SK-N-SH treated with all-trans-retinoic acid at 6 μM for 48 hours (cell line): ENCODE data around the gene PSMB1.

Source experiments
- ARNTL ChIP-seq: fragments of 450-650 bp; formaldehyde crosslinking; IDR thresholded peaks from 2 replicates; pipeline ENCODE4 v1.5.0; 2020; ENCODE audit warnings: low read depth, mild to moderate bottlenecking, moderate library complexity, borderline replicate concordance
- BACH2 ChIP-seq: fragments of 250-450 bp; sonication (Bioruptor Pico); IDR thresholded peaks from 2 replicates; pipeline ENCODE4 v1.9.0; 2021; ENCODE audit warnings: mild to moderate bottlenecking, borderline replicate concordance
- CSDC2 ChIP-seq: fragments of 250-450 bp; sonication (Bioruptor Pico); IDR thresholded peaks from 2 replicates; pipeline ENCODE4 v1.5.0; 2020; ENCODE audit warnings: mild to moderate bottlenecking, moderate library complexity
- ESRRG ChIP-seq: fragments of 250-450 bp; sonication (Bioruptor Pico); IDR thresholded peaks from 2 replicates; pipeline ENCODE4 v1.6.1; 2021; ENCODE audit warnings: mild to moderate bottlenecking
- GLIS3 ChIP-seq: fragments of 250-450 bp; sonication (Bioruptor Pico); IDR thresholded peaks from 2 replicates; pipeline ENCODE4 v1.5.0; 2020; ENCODE audit warnings: mild to moderate bottlenecking, moderate library complexity
- OSR1 ChIP-seq: fragments of 250-450 bp; sonication (Bioruptor Pico); IDR thresholded peaks from 2 replicates; pipeline ENCODE4 v1.8.0; 2022; ENCODE audit warnings: moderate library complexity, mild to moderate bottlenecking, inconsistent platforms
- PATZ1 ChIP-seq: fragments of 250-450 bp; sonication (Bioruptor Pico); IDR thresholded peaks from 2 replicates; pipeline ENCODE4 v1.8.0; 2020; ENCODE audit warnings: mild to moderate bottlenecking, moderate library complexity, borderline replicate concordance
- RARB ChIP-seq: fragments of 250-450 bp; sonication (Bioruptor Pico); IDR thresholded peaks from 2 replicates; pipeline ENCODE4 v1.8.0; 2021; ENCODE audit warnings: mild to moderate bottlenecking, moderate library complexity
- SNAI2 ChIP-seq: fragments of 250-450 bp; sonication (Bioruptor Pico); IDR thresholded peaks from 2 replicates; pipeline ENCODE4 v1.5.0; 2020; ENCODE audit warnings: mild to moderate bottlenecking, moderate library complexity
- ZC3H10 ChIP-seq: fragments of 250-450 bp; sonication (Bioruptor Pico); IDR thresholded peaks from 2 replicates; pipeline ENCODE4 v1.5.1; 2021; ENCODE audit warnings: mild to moderate bottlenecking, moderate library complexity
- ZFP30 ChIP-seq: fragments of 450-650 bp; formaldehyde crosslinking; IDR thresholded peaks from 2 replicates; pipeline ENCODE4 v1.5.0; 2022; ENCODE audit warnings: mild to moderate bottlenecking, moderate library complexity
- ZNF565 ChIP-seq: fragments of 450-650 bp; formaldehyde crosslinking; conservative IDR thresholded peaks from 2 replicates; pipeline ENCODE4 v1.5.0; 2020; ENCODE audit warnings: low read depth, mild to moderate bottlenecking, moderate library complexity

- TF ChIP-seq ESRRG (CRISPR knock-in tag) (no peak), ARNTL (CRISPR knock-in tag) (no peak), CSDC2 (CRISPR knock-in tag) (no peak), OSR1 (CRISPR knock-in tag) (no peak), BACH2 (no peak), GLIS3 (CRISPR knock-in tag) (no peak), RARB (CRISPR knock-in tag) (no peak), ZFP30 (CRISPR knock-in tag) (no peak), SNAI2 (CRISPR knock-in tag) (no peak), ZC3H10 (CRISPR knock-in tag) (no peak), PATZ1 (CRISPR knock-in tag) (no peak), ZNF565 (no peak)
These were observed 52.0 kb downstream of the PSMB1 start for GRCh38 chr6:170500955-170501590.
